GM19455 (cell line): ENCODE data around the gene MRPL2.
"Not testable (repeated sequence)": the region's sequence is repeated elsewhere in the genome, so short reads cannot be mapped to it uniquely, and the experiment has no call there.

ENCODE experiments used
- ATAC-seq: cut with Tn5 transposase; IDR thresholded peaks from one replicate; pipeline ENCODE4 v1.9.1; 2021; ENCODE audit not compliant: unreplicated experiment

Gene MRPL2

GRCh38 chr6:43082806-43083655, 23.8 kb upstream of the MRPL2 start:
- ATAC-seq = no peak

DNA sequence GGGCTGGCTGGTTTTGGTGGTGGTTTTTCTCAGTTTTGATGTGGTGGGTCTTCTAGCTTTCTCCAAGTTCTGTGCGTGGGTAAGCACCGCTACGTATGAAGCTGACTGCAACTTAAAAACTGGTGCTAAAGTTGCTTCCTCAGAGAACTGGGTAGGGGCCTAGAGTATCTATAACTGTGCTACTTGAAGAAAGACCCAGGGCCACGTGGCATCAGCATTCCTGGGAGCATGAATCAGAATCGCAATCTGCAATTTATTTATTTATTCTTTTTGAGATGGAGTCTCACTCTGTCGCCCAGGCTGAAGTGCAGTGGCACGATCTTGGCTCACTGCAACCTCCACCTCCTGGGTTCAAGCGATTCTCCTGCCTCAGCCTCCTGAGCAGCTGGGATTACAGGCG, 22.7 kb upstream of the MRPL2 start:
- not testable (repeated sequence) for ATAC-seq

DNA sequence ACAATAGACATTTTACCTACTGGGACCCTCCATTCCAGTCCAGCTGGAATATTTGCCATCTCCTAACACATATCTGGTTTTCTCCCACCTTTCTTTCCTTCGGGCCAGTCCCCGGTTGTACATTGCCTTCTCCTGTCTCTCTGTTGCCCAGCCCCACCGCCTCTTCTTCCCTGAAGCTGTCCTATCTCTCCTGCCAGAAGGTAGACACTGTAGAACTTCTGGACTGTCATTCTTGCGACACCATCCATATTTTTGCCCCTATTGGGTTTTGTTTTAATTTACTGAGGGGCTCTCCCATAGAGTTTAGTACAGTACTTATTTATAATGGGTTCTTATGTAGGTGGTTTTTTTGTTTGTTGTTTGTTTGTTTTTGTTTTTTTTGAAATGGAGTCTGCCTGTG, 21.8 kb upstream of the MRPL2 start:
- no peak for ATAC-seq

GRCh38 chr6:43078691-43079090, 19.5 kb upstream of the MRPL2 start:
- no peak for ATAC-seq

DNA sequence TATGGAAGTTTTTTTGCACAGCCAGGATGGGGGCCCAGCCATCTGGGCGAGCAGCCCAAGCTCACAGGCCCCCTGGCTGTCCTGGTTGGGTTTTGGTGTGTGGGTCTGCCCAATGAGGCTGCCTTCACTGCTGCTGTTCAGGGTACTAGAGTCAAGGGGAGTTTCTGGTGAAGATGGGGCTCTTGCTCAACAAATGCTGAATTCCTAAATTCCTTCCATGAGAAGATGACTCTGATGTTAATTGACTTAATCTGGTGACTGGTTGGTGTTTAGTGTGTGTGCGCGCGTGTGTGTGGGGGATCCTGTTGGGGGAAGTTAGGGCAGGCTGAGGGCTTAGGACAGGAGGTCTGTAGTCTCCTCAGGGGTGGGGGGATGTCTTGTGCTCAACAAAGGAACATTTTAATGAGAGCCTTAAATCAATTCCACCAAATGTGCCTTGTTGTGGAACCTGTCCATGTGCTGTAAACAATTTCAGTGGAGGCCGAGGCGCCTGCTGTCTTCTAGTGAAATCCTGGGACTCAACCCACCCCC, 18.8 kb upstream of the MRPL2 start:
- no peak for ATAC-seq

GRCh38 chr6:43077333-43077809, 18.1 kb upstream of the MRPL2 start:
- no peak for ATAC-seq

GRCh38 chr6:43076464-43077332, 17.5 kb upstream of the MRPL2 start:
- ATAC-seq = no peak

DNA sequence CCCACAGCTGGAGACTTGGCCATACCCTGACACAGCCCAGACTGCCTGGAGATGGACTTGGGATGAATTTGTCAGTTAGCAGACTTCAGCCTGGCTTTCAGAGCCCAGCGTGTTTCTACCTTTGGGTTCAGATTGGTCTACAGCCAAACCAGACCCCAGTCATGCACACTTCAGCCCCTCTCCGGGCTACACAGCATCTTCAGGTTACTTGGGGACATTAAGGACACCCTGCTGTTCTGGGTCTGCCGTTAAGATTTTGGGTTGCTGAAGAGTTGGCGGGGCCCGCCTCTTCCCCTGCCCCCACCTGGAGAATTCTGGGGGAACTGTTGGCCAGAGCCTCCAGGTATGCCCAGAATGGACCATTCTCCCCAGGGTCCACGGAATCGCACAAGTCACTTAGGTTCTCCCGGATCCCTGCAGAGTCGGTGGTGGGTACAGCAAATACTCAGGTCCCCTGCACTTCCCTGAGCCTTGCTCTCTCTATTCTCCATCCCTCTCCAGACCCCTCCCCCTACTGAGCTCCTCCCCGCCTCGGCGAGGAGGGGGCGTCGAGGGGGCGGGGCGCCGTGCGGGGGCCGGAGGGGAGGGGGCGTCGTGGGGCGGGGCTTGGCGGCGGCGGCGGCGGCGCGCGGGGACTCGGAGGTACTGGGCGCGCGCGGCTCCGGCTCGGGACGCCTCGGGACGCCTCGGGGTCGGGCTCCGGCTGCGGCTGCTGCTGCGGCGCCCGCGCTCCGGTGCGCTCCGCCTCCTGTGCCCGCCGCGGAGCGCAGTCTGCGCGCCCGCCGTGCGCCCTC, 16.6 kb upstream of the MRPL2 start, which contains the start of gene PTK7:
TSS of gene PTK7 (plus strand) at position 645 of the 794 bp plus-strand sequence. CDS start 175 bp downstream, outside the sequence.
- ATAC-seq = no peak

GRCh38 chr6:43074847-43075669, 15.8 kb upstream of the MRPL2 start:
- no peak for ATAC-seq

- ATAC-seq = no peak
Observed at GRCh38 chr6:43070028-43070632, 10.9 kb upstream of the MRPL2 start.

- no peak for ATAC-seq
Observed at GRCh38 chr6:43062818-43063217, 3.6 kb upstream of the MRPL2 start.

GRCh38 chr6:43061861-43062260, 2.6 kb upstream of the MRPL2 start:
- ATAC-seq = no peak

- no peak for ATAC-seq
Observed at GRCh38 chr6:43060755-43061633, 1.8 kb upstream of the MRPL2 start.

GRCh38 chr6:43060034-43060754, 960 bp upstream of the MRPL2 start:
- ATAC-seq = no peak

GRCh38 chr6:43058531-43058930, 703 bp downstream of the MRPL2 start:
- ATAC-seq = no peak

- ATAC-seq = no peak
Observed at GRCh38 chr6:43055966-43056365, 3.3 kb downstream of the MRPL2 start.

GRCh38 chr6:43054206-43054943, 4.9 kb downstream of the MRPL2 start:
- ATAC-seq = no peak
